Liver (tissue), 9 donors: ENCODE data around the gene BNC2. TPM values are rescaled to one million over a fixed set of nuclear protein-coding genes. Genes with fewer than 3 reads are reported as not detected.

Experiments used
- DNase-seq: peaks from one replicate; pipeline ENCODE4 v3.0.0-alpha.2; 2017; ENCODE audit warnings: low spot score
- H3K27ac ChIP-seq, 2 donors: one replicate each; pipeline ENCODE4 v1.7.0; 2013; ENCODE audit warnings: inconsistent platforms in 2 of 2, low read length in 2 of 2, control low read depth in 1 of 2, low read depth in 1 of 2, mild to moderate bottlenecking in 1 of 2
- H3K27me3 ChIP-seq, 4 donors: one replicate each; pipeline versions ENCODE4 v1.6.1 to v1.7.0; 2013; ENCODE audit warnings: low read length in 3 of 4, inconsistent platforms in 1 of 4, mild to moderate bottlenecking in 1 of 4, moderate library complexity in 1 of 4; ENCODE audit not compliant: control insufficient read depth in 4 of 4, insufficient read depth in 4 of 4
- H3K36me3 ChIP-seq, 4 donors: one replicate each; pipeline versions ENCODE4 v1.6.1 to v1.7.0; 2013; ENCODE audit warnings: low read length in 3 of 4, mild to moderate bottlenecking in 3 of 4, low read depth in 1 of 4, moderate library complexity in 1 of 4; ENCODE audit not compliant: control insufficient read depth in 4 of 4, insufficient read depth in 3 of 4
- H3K4me1 ChIP-seq, 4 donors: one replicate each; pipeline versions ENCODE4 v1.6.1 to v1.7.0; 2013; ENCODE audit warnings: low read length in 3 of 4, mild to moderate bottlenecking in 3 of 4, moderate library complexity in 1 of 4; ENCODE audit not compliant: control insufficient read depth in 4 of 4, insufficient read depth in 4 of 4
- H3K4me3 ChIP-seq, 3 donors: one replicate each; pipeline versions ENCODE4 v1.6.1 to v1.7.0; 2013; ENCODE audit warnings: low read length in 3 of 3, control low read depth in 1 of 3, low read depth in 1 of 3, mild to moderate bottlenecking in 1 of 3
- H3K9ac ChIP-seq, 2 donors: one replicate each; pipeline ENCODE4 v1.7.0; 2013; ENCODE audit warnings: low read length in 2 of 2, mild to moderate bottlenecking in 2 of 2, moderate library complexity in 2 of 2, control low read depth in 1 of 2, low read depth in 1 of 2
- H3K9me3 ChIP-seq, 4 donors: one replicate each; pipeline versions ENCODE4 v1.6.1 to v1.7.0; 2013; ENCODE audit warnings: low read length in 3 of 4; ENCODE audit not compliant: control insufficient read depth in 4 of 4
- ATF3 ChIP-seq: IDR thresholded peaks from 2 replicates; pipeline ENCODE4 v1.6.1; 2016; ENCODE audit warnings: antibody characterized with exemption
- CTCF ChIP-seq: fragments of 150-350 bp; IDR thresholded peaks from 2 replicates; pipeline ENCODE4 v1.5.1; 2017; ENCODE audit warnings: improper control_type of control experiment, low read depth, low read length; ENCODE audit not compliant: missing input control
- EGR1 ChIP-seq, 2 donors: IDR thresholded peaks; 2 replicates each; pipeline ENCODE4 v1.6.1; 2016 to 2018; ENCODE audit warnings: antibody characterized with exemption in 2 of 2, low read depth in 2 of 2
- FOXA1 ChIP-seq: IDR thresholded peaks from 2 replicates; pipeline ENCODE4 v1.6.1; 2016; ENCODE audit warnings: antibody characterized with exemption
- FOXA2 ChIP-seq: IDR thresholded peaks from 2 replicates; pipeline ENCODE4 v1.6.1; 2016; ENCODE audit warnings: antibody characterized with exemption
- GABPA ChIP-seq, 2 donors: IDR thresholded peaks in 1 of 2; conservative IDR thresholded peaks in 1 of 2; 2 replicates each; pipeline ENCODE4 v1.6.1; 2016; ENCODE audit warnings: antibody characterized with exemption in 2 of 2, mild to moderate bottlenecking in 1 of 2, moderate library complexity in 1 of 2
- HNF4A ChIP-seq, 2 donors: conservative IDR thresholded peaks; 2 replicates each; pipeline ENCODE4 v1.6.1; 2016; ENCODE audit warnings: antibody characterized with exemption in 2 of 2, mild to moderate bottlenecking in 2 of 2
- HNF4G ChIP-seq: IDR thresholded peaks from 2 replicates; pipeline ENCODE4 v1.6.1; 2016; ENCODE audit warnings: antibody characterized with exemption
- JUND ChIP-seq, 2 donors: IDR thresholded peaks; 2 replicates each; pipeline ENCODE4 v1.6.1; 2016; ENCODE audit warnings: antibody characterized with exemption in 2 of 2
- MAX ChIP-seq: IDR thresholded peaks from 2 replicates; pipeline ENCODE4 v1.6.1; 2016; ENCODE audit warnings: antibody characterized with exemption
- NR2F2 ChIP-seq: IDR thresholded peaks from 2 replicates; pipeline ENCODE4 v1.6.1; 2016; ENCODE audit warnings: antibody characterized with exemption
- RAD21 ChIP-seq, 2 donors: IDR thresholded peaks; 2 replicates each; pipeline ENCODE4 v1.6.1; 2016; ENCODE audit warnings: antibody characterized with exemption in 2 of 2, mild to moderate bottlenecking in 2 of 2
- REST ChIP-seq: IDR thresholded peaks from 2 replicates; pipeline ENCODE4 v1.6.1; 2016; ENCODE audit warnings: antibody characterized with exemption, mild to moderate bottlenecking
- RXRA ChIP-seq, 2 donors: IDR thresholded peaks; 2 replicates each; pipeline ENCODE4 v1.6.1; 2017 to 2018; ENCODE audit warnings: antibody characterized with exemption in 2 of 2, mild to moderate bottlenecking in 1 of 2
- YY1 ChIP-seq: IDR thresholded peaks from 2 replicates; pipeline ENCODE4 v1.6.1; 2016; ENCODE audit warnings: antibody characterized with exemption, mild to moderate bottlenecking
- ZBTB33 ChIP-seq: IDR thresholded peaks from 2 replicates; pipeline ENCODE4 v1.6.1; 2016; ENCODE audit warnings: antibody characterized with exemption
- polyA plus RNA-seq, 2 donors: library from polyadenylated mRNA; stranded (reverse) in 1 of 2; unstranded in 1 of 2; fragments of 200-250 nt in 1 of 2; fragments of >200 nt in 1 of 2; fragmentation: Nextera tagmentation in 1 of 2; extraction: Ambion mirVana in 1 of 2; gene quantifications; one replicate each; pipeline versions ENCODE4 v1.2.1 to v1.2.3, GENCODE V29; 2013 to 2015
- total RNA-seq, 2 donors: library from RNA; depleted of rRNA; stranded (reverse); fragments of >200 nt; gene quantifications; one replicate each; pipeline ENCODE4 v1.2.3, GENCODE V29; 2014
- donor health status: healthy.
- donor health status: healthy.
- donor health status: healthy.
- donor health status: healthy.
- donor health status: healthy.

The BNC2 gene
- total and polyA plus RNA-seq, 4 donors, result 0.07 to 0.67 (median 0.08) TPM

GRCh38 chr9:16595227-16595626 is 275.2 kb downstream of the BNC2 start (continued):
- TF ChIP-seq CTCF, result no peak
- no peak for TF ChIP-seq RAD21 (IDR thresholded peaks at IDR 0.05)
- TF ChIP-seq ZBTB33, result no peak
- no peak for TF ChIP-seq GABPA (IDR thresholded peaks at IDR 0.05 in 1 of 2, conservative IDR thresholded peaks at IDR 0.05 in 1 of 2)
- no peak for TF ChIP-seq NR2F2
- no peak for TF ChIP-seq ATF3

GRCh38 chr9:16594787-16595186 is 275.7 kb downstream of the BNC2 start:
- Histone ChIP-seq H3K4me3 (no peak overlapping the region), H3K4me1 (no peaks in the 10 kb centered on the region), H3K9me3 (no peaks in the 10 kb centered on the region), H3K36me3 (no peaks in the 10 kb centered on the region), H3K27me3 (no peaks in the 10 kb centered on the region), H3K27ac (no peak overlapping the region), H3K9ac (no peak overlapping the region)
- TF ChIP-seq FOXA1, result no peak
- no peak for TF ChIP-seq GABPA (IDR thresholded peaks at IDR 0.05 in 1 of 2, conservative IDR thresholded peaks at IDR 0.05 in 1 of 2)
- TF ChIP-seq ATF3, result no peak
- no peak for TF ChIP-seq MAX
- no peak for TF ChIP-seq FOXA2
- TF ChIP-seq JUND (IDR thresholded peaks at IDR 0.05), result no peak
- TF ChIP-seq EGR1 (IDR thresholded peaks at IDR 0.05; ENCODE audit: low read depth in 2 of 2), result no peak
- no peak for TF ChIP-seq YY1
- no peak for TF ChIP-seq RXRA (IDR thresholded peaks at IDR 0.05)
- TF ChIP-seq NR2F2, result no peak
- no peak for TF ChIP-seq HNF4A (conservative IDR thresholded peaks at IDR 0.05)
- TF ChIP-seq REST, result no peak
- no peak for TF ChIP-seq HNF4G
- no peak for DNase-seq
